Peyer's patch (tissue), 4 donors: ENCODE results near the gene TFF1.

ENCODE experiments used
- CTCF ChIP-seq, 6 experiments: fragments of 450-650 bp in 4 of 6; fragments of 200-600 bp in 2 of 6; sonication (generic) in 1 of 6; IDR thresholded peaks; one replicate each; pipeline ENCODE4 v1.5.1; 2017 to 2019; ENCODE audit warnings: antibody characterized with exemption in 6 of 6, mild to moderate bottlenecking in 3 of 6, moderate library complexity in 1 of 6
- POLR2A ChIP-seq, 2 donors: fragments of 450-650 bp; IDR thresholded peaks; one replicate each; pipeline ENCODE4 v1.5.1; 2017; ENCODE audit warnings: antibody characterized with exemption in 2 of 2, mild to moderate bottlenecking in 2 of 2, moderate library complexity in 2 of 2

DNA sequence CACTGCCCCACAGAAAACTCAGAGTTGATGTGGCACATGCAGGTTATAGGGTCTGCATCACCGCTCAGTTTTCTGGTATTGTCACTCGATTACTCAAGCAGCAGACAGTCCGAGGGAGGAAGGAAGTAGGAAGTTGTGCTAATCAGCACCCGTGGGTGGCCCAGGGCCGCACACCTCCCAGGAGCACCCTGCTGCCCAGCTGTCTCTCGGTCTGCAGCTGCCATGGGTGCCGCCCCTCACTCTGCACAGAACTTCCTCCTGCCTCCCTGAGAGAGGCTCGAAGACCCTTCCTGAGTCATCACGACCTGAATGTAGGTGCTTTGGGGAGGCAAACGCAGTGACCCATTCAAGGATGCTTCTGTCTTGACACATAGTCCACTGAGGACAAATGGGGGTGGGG, 47.0 kb downstream of the TFF1 start:
- no peak for TF ChIP-seq CTCF (IDR thresholded peaks at IDR 0.05)
- TF ChIP-seq POLR2A (IDR thresholded peaks at IDR 0.05): no peak
